ENCODE results near the gene ABHD6. TPM values are rescaled to one million over a fixed set of nuclear protein-coding genes. Genes with fewer than 3 reads are reported as not detected.

ABHD6 gene
- total and polyA plus RNA-seq, 2 donors (not counting 3 experiments of a cell fraction or from before 2014, with no cell fraction given): 5.8 to 7.5 TPM

- POLR2A ChIA-PET: no interaction called here
Measured at GRCh38 chr3:58241306-58242044, 3.9 kb downstream of the ABHD6 start.

More at GRCh38 chr3:58241306-58242044, 3.9 kb downstream of the ABHD6 start:
- Histone ChIP-seq H3K4me2 (ENCODE audit: insufficient read depth, low read length) (no peak overlapping the region), H3K27me3 (ENCODE audit: control insufficient read depth in 2 of 2, insufficient read depth in 2 of 2, low read length in 2 of 2) (no peaks in the 10 kb centered on the region), H3K4me3 (replicated peaks in 1 of 3; ENCODE audit: insufficient read depth in 1 of 3, low read depth in 1 of 3, low read length in 3 of 3) (no peak overlapping the region), H3K9ac (replicated peaks; ENCODE audit: extremely low read depth, insufficient read depth, low read length) (no peak overlapping the region), H3K4me1 (ENCODE audit: control insufficient read depth, extremely low read depth, insufficient read depth, low read length) (peaks cover 6% of the 10 kb centered on the region), H4K20me1 (replicated peaks; ENCODE audit: control insufficient read depth, extremely low read depth, insufficient read depth, low read length) (no peaks in the 10 kb centered on the region), H3K9me3 (replicated peaks; ENCODE audit: control insufficient read depth, insufficient read depth, low read length) (no peaks in the 10 kb centered on the region), H3K27ac (ENCODE audit: insufficient read depth, low read depth, low read length) (no peak overlapping the region), H3K79me2 (ENCODE audit: control insufficient read depth, insufficient read depth, low read length) (no peaks in the 10 kb centered on the region), H2AFZ (ENCODE audit: low read depth, low read length) (no peak overlapping the region), H3K36me3 (ENCODE audit: control insufficient read depth in 2 of 2, extremely low read depth in 1 of 2, insufficient read depth in 2 of 2, low read length in 2 of 2) (no peaks in the 10 kb centered on the region), H3K9me1 (replicated peaks; ENCODE audit: control insufficient read depth, extremely low read depth, insufficient read depth, low read length) (no peaks in the 10 kb centered on the region)
- TF ChIP-seq JUN (IDR thresholded peaks at IDR 0.05; ENCODE audit: borderline replicate concordance, insufficient read depth, insufficient read length, low read depth): no peak
- no peak for TF ChIP-seq POLR2A (IDR thresholded peaks at IDR 0.05; ENCODE audit: low read depth, low read length)
- no peak for TF ChIP-seq FOS (IDR thresholded peaks at IDR 0.05; ENCODE audit: borderline replicate concordance, insufficient read depth, low read length)
- TF ChIP-seq MYC (IDR thresholded peaks at IDR 0.05; ENCODE audit: low read depth, low read length): no peak
- TF ChIP-seq MAX (IDR thresholded peaks at IDR 0.05; ENCODE audit: insufficient read depth, insufficient read length): no peak
- TF ChIP-seq EZH2 (IDR thresholded peaks at IDR 0.05; ENCODE audit: borderline replicate concordance, low read depth, low read length, severe bottlenecking): no peak
- no peak for TF ChIP-seq POLR2AphosphoS5 (IDR thresholded peaks at IDR 0.05; ENCODE audit: insufficient read depth, low read depth, low read length)
- TF ChIP-seq GATA2 (IDR thresholded peaks at IDR 0.05; ENCODE audit: insufficient read depth, insufficient read length, low read depth, low read length): no peak
- no peak for TF ChIP-seq CTCF (IDR thresholded peaks at IDR 0.05; ENCODE audit: extremely low read depth in 1 of 2, insufficient read depth in 1 of 2, low read depth in 1 of 2, low read length in 2 of 2)
- DNase-seq (ENCODE audit: low read depth, low spot score) (no peak), FAIRE-seq (no peak)
- CTCF ChIA-PET: interaction anchor here (1.1 to 1.5 kb wide), 4 partner anchors 23 to 64 kb away, joined by 3 to 4 read pairs (median 4); partner anchors contain the start of genes HTD2 and RPP14
- dilution Hi-C loops (cut with MboI; ENCODE audit: extremely low pct_ligation_motif_present, low sequenced_read_pairs): no loop called here
- intact Hi-C loops (cut with micrococcal nuclease): no loop called here
- no TSS peak for BruUV-seq (replicated peaks)
